Psoas muscle (tissue), 8 donors: Measurements from ENCODE around the gene SAPCD1. TPM values are rescaled to one million over a fixed set of nuclear protein-coding genes. Genes with fewer than 3 reads are reported as not detected.

Experiments
- ATAC-seq, 4 donors: fragments of 200-7000 bp; cut with Tn5 transposase; one replicate each; pipeline ENCODE4 v1.9.1; 2020; ENCODE audit warnings: moderate library complexity in 3 of 4, mild to moderate bottlenecking in 2 of 4
- DNase-seq, 2 donors: peaks; one replicate each; pipeline ENCODE4 v3.0.0-alpha.2; 2020
- H3K27ac ChIP-seq: fragments of 200-600 bp; one replicate; pipeline ENCODE4 v1.8.0; 2022
- H3K27me3 ChIP-seq, 3 donors: fragments of 200-600 bp in 1 of 3; one replicate each; pipeline versions ENCODE4 v1.6.1 to v1.8.0; 2013 to 2022; ENCODE audit warnings: low read length in 2 of 3, mild to moderate bottlenecking in 2 of 3, moderate library complexity in 1 of 3; ENCODE audit not compliant: insufficient read depth in 3 of 3
- H3K36me3 ChIP-seq, 2 donors: fragments of 200-600 bp in 1 of 2; one replicate each; pipeline versions ENCODE4 v1.6.1 to v1.8.0; 2013 to 2022; ENCODE audit warnings: low read depth in 1 of 2, mild to moderate bottlenecking in 1 of 2, moderate library complexity in 1 of 2; ENCODE audit not compliant: insufficient read depth in 1 of 2
- H3K4me1 ChIP-seq: fragments of 200-600 bp; one replicate; pipeline ENCODE4 v1.8.0; 2022
- H3K4me3 ChIP-seq: fragments of 200-600 bp; one replicate; pipeline ENCODE4 v1.8.0; 2022; ENCODE audit warnings: mild to moderate bottlenecking
- H3K9me3 ChIP-seq: fragments of 200-600 bp; one replicate; pipeline ENCODE4 v1.8.0; 2022
- WGBS, 3 donors: extraction: QIAGEN DNeasy Blood & Tissue Kit; methylation state at CpG; one replicate each; pipeline versions ENCODE4 v1.1.6 to v1.1.7; 2013; 5-methylcytosine and 5-hydroxymethylcytosine counted together
- intact Hi-C, 2 donors: fragments of 100-400 bp; cut with DNase I; formaldehyde crosslinking; loops; one replicate each; pipeline versions ENCODE4 v1.11.0 to v1.14.2; 2022
- polyA plus RNA-seq, 3 donors: library from polyadenylated mRNA; stranded (reverse); fragments of 200-250 nt; gene quantifications; one replicate each; pipeline ENCODE4 v1.2.3, GENCODE V29; 2013
- total RNA-seq, 4 donors: library from RNA; stranded (reverse); fragmentation: NEBNext Ultra II Directional in 2 of 4; extraction: Animal tissue kit (Norgen Biotek cat#: 25700) in 2 of 4; gene quantifications; one replicate each; pipeline versions ENCODE4 v1.2.1 to v1.2.4, GENCODE V29; 2021 to 2023
- TF ChIP-seq, protein P1 (sequence below): fragments of 200-600 bp; IDR thresholded peaks from one replicate; pipeline ENCODE4 v1.8.0; 2022; ENCODE audit warnings: antibody characterized with exemption
- donor health status: healthy with polysubstance abuse.
- donor health status: DM: no; HTN: no; CAD: no; lungs with moderate emphysema.
- donor health status: Bipolar disorder and iron deficiency.
- donor health status: healthy.
- donor health status: DM: yes; HTN: yes; CAD: no.
- donor health status: DM: no; HTN: no; CAD: no.
- donor health status: DM: no; HTN: no; CAD: no.
- donor health status: DM: yes; HTN: yes; CAD: no.

The SAPCD1 gene
- total and polyA plus RNA-seq, 7 donors: 0.13 to 0.78 (median 0.41) TPM; not detected in 3

DNA sequence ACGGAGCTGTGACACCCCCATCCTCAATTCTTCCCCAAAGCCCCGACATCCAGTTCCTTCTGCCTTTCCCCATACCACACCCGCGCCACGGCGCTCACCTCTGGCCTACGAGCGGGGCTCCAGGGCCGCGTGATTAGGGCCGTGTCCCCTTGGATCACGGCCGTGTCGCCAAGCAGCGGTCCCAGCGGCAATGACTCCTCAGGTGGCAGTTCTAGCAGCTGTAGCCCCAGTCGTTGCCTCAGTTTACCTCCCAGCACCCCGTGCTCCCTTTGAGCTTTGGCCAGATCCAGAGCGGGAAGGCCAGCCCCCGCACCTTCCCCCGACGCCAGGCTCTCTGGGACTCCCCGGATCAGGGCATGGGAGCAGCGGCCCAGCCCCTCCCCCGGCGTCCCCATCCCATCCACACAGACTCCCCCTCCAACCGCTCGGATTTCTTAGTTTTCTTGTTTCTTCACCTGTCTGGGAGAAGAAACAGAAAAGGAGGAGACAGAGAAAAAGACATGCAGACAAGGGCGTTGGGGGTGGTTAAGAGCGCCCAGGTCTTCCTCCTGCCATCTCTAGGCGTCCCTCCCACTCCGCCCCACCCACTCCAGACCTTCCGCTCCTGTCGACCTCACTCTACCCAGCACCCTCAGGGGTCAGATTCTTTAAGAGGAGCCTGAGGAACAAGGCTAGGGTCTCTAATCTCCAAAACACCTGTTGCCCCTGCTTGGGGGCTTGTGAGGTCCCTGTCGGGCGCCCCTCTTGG lies 33.5 kb upstream of the SAPCD1 start, which contains the start of gene DDAH2:
Gene DDAH2, minus strand, starts transcription at position 533 of the 748 bp plus-strand sequence. Its CDS starts 138 bp downstream, at position 395.
- peaks cover 0 to 50% of the 10 kb centered on the region in 2 donors for H3K36me3 ChIP-seq
- TF ChIP-seq, protein P1, sequence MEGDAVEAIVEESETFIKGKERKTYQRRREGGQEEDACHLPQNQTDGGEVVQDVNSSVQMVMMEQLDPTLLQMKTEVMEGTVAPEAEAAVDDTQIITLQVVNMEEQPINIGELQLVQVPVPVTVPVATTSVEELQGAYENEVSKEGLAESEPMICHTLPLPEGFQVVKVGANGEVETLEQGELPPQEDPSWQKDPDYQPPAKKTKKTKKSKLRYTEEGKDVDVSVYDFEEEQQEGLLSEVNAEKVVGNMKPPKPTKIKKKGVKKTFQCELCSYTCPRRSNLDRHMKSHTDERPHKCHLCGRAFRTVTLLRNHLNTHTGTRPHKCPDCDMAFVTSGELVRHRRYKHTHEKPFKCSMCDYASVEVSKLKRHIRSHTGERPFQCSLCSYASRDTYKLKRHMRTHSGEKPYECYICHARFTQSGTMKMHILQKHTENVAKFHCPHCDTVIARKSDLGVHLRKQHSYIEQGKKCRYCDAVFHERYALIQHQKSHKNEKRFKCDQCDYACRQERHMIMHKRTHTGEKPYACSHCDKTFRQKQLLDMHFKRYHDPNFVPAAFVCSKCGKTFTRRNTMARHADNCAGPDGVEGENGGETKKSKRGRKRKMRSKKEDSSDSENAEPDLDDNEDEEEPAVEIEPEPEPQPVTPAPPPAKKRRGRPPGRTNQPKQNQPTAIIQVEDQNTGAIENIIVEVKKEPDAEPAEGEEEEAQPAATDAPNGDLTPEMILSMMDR: peak; percentile 30
- intact Hi-C loops: no loop called here

DNA sequence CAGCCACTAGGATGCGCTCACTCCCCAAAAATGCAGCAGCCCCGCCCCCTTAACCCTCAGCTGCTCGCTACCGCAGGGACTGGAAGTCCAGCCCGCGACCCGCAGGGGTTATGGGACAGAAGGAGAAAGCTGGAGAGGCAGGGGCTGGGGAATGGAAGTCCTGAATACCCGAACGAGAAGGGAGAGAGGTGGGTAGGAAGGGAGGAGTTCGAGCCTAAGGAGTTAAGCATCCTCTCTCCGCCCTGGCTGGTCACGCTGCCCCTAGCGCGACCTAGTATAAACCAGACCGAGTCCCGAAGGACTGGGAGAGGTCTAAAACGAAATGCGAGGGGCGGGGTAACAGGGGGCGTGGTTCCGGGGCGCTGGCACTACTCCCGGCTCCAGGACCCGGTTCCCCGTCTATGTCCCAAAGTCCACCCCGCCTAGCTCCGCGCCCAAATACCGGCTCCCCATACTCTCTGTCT lies 32.9 kb upstream of the SAPCD1 start:
- DNase-seq (peak; percentile 89 to 94), ATAC-seq (peak; percentile 70 to 85 (median 75))
- H3K4me3 ChIP-seq: peak overlapping the region; percentile 72
- peaks cover 14% of the 10 kb centered on the region for H3K4me1 ChIP-seq
- 0 to 1% (median 1%) methylated on average over 25 to 29 of the region's 29 CpGs for WGBS, 3 donors
- intact Hi-C loops: no loop called here
- peak overlapping the region; percentile 73 for H3K27ac ChIP-seq
- TF ChIP-seq, protein P1: no peak
- peaks cover 0 to 6% (median 0%) of the 10 kb centered on the region in 3 donors for H3K27me3 ChIP-seq
- H3K36me3 ChIP-seq: peaks cover 0 to 51% of the 10 kb centered on the region in 2 donors
- H3K9me3 ChIP-seq: no peaks in the 10 kb centered on the region

More for the DNA sequence above, 33.5 kb upstream of the SAPCD1 start, which contains the start of gene DDAH2:
- Histone ChIP-seq H3K27ac (peak within 1 kb of the TSS; percentile 73), H3K27me3 (peaks cover 0 to under 1% (median 0%) of the 10 kb centered on the region in 3 donors), H3K9me3 (no peaks in the 10 kb centered on the region), H3K4me3 (peak within 1 kb of the TSS; percentile 72), H3K4me1 (peaks cover 11% of the 10 kb centered on the region)
- DNase-seq (peak in 1 of 2 donors; percentile 66), ATAC-seq (peak; percentile 29 to 50 (median 44))
- WGBS, 3 donors: 15 to 28% (median 22%) methylated on average over 36 of the region's 36 CpGs

GRCh38 chr6:31729979-31730630 lies 32.4 kb upstream of the SAPCD1 start:
- Histone ChIP-seq H3K27me3 (peaks cover 0 to 11% (median 0%) of the 10 kb centered on the region in 3 donors), H3K36me3 (peaks cover 0 to 51% of the 10 kb centered on the region in 2 donors), H3K4me3 (peak overlapping the region; percentile 72), H3K4me1 (peaks cover 18% of the 10 kb centered on the region), H3K9me3 (no peaks in the 10 kb centered on the region), H3K27ac (peak overlapping the region; percentile 73)
- intact Hi-C loops: no loop called here
- 4 to 5% (median 4%) methylated on average over 43 to 46 of the region's 46 CpGs for WGBS, 3 donors
- TF ChIP-seq, protein P1: no peak
- peak; percentile 89 to 94 for DNase-seq
- ATAC-seq: peak; percentile 76 to 87 (median 78)

DNA sequence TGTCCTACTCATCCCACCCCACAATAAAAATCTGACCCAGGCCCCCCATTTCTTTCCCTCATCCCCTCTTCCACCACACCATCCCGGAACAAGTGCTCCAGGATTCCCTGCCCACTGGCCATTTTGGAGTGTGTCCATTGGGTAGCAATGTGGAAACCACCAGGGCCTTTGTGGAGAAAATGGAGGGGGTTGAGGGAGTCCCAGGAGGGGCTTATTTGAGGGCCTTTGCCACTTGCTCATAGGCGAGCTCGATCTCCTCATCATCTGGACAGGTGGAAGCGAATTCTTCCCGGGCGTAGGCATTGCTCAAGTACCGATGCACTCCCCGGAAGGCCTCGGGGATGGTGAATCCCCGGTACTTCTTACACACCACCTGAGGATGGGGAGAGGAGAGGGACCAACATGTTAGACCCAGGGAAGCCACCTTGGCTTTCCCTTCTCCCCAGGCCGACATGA lies 31.8 kb upstream of the SAPCD1 start:
- intact Hi-C loops: no loop called here
- TF ChIP-seq, protein P1: no peak
- peaks cover 0 to 11% (median 0%) of the 10 kb centered on the region in 3 donors for H3K27me3 ChIP-seq
- H3K4me3 ChIP-seq: peak overlapping the region; percentile 72
- peaks cover 0 to 51% of the 10 kb centered on the region in 2 donors for H3K36me3 ChIP-seq
- no peaks in the 10 kb centered on the region for H3K9me3 ChIP-seq
- WGBS, 3 donors: 85 to 93% (median 88%) methylated on average over 11 of the region's 11 CpGs
- H3K4me1 ChIP-seq: peaks cover 18% of the 10 kb centered on the region
- H3K27ac ChIP-seq: peak overlapping the region; percentile 16
- ATAC-seq: no peak
- no peak for DNase-seq
